GM23338 (cell line): ENCODE results near the gene CNTNAP5. TPM values are rescaled to one million over a fixed set of nuclear protein-coding genes. Genes with fewer than 3 reads are reported as not detected.

ENCODE experiments used
- ATAC-seq: fragments of 200-7000 bp; cut with Tn5 transposase; 3 replicates; pipeline ENCODE4 v1.9.1; 2020
- DNase-seq: peaks from one replicate; pipeline ENCODE4 v3.0.0-alpha.2; 2015; ENCODE audit warnings: low spot score
- H2AFZ ChIP-seq: fragments of 200-600 bp; sonication (generic); 2 replicates; pipeline ENCODE4 v1.8.0; 2016; ENCODE audit warnings: antibody characterized with exemption, mild to moderate bottlenecking, moderate library complexity
- H3F3A ChIP-seq: fragments of 200-600 bp; sonication (generic); replicated peaks from 2 replicates; pipeline ENCODE4 v1.8.0; 2017; ENCODE audit warnings: antibody characterized with exemption, mixed run types, low read depth
- H3K27ac ChIP-seq: fragments of 200-600 bp; sonication (generic); 2 replicates; pipeline ENCODE4 v1.6.1; 2016; ENCODE audit warnings: low read depth
- H3K27me3 ChIP-seq: fragments of 200-600 bp; sonication (generic); 2 replicates; pipeline ENCODE4 v1.8.0; 2016; ENCODE audit warnings: mild to moderate bottlenecking, mixed run types, moderate library complexity; ENCODE audit not compliant: insufficient read depth
- H3K36me3 ChIP-seq: fragments of 200-600 bp; sonication (generic); 2 replicates; pipeline ENCODE4 v1.8.0; 2016; ENCODE audit warnings: mild to moderate bottlenecking; ENCODE audit not compliant: insufficient read depth
- H3K4me1 ChIP-seq: fragments of 200-600 bp; sonication (generic); 2 replicates; pipeline ENCODE4 v1.8.0; 2016; ENCODE audit warnings: mild to moderate bottlenecking, moderate library complexity; ENCODE audit not compliant: insufficient read depth
- H3K4me2 ChIP-seq: fragments of 200-600 bp; sonication (generic); 2 replicates; pipeline ENCODE4 v1.7.1; 2017; ENCODE audit warnings: mixed run types
- H3K4me3 ChIP-seq: fragments of 200-600 bp; sonication (generic); 2 replicates; pipeline ENCODE4 v1.6.1; 2016; ENCODE audit warnings: mixed run types
- H3K79me2 ChIP-seq: fragments of 200-600 bp; sonication (generic); replicated peaks from 2 replicates; pipeline ENCODE4 v1.8.0; 2017; ENCODE audit warnings: mild to moderate bottlenecking; ENCODE audit not compliant: insufficient read depth
- H3K9me2 ChIP-seq: fragments of 200-600 bp; sonication (generic); 2 replicates; pipeline ENCODE4 v1.8.0; 2017; ENCODE audit not compliant: insufficient read depth
- H4K20me1 ChIP-seq: fragments of 200-600 bp; sonication (generic); replicated peaks from 2 replicates; pipeline ENCODE4 v1.8.0; 2017; ENCODE audit warnings: mild to moderate bottlenecking; ENCODE audit not compliant: insufficient read depth
- H3K27ac Mint-ChIP-seq: 2 replicates; pipeline ENCODE4 v1.8.0; 2020; ENCODE audit warnings: inconsistent platforms, mild to moderate bottlenecking, moderate library complexity, mixed read lengths
- H3K27me3 Mint-ChIP-seq: 3 replicates; pipeline ENCODE4 v1.8.0; 2022; ENCODE audit warnings: low read depth, mild to moderate bottlenecking, moderate library complexity, mixed read lengths, inconsistent platforms; ENCODE audit not compliant: insufficient read depth, poor library complexity
- H3K36me3 Mint-ChIP-seq: 3 replicates; pipeline ENCODE4 v1.8.0; 2021; ENCODE audit warnings: low read depth, mild to moderate bottlenecking, inconsistent platforms, moderate library complexity, mixed read lengths
- H3K4me1 Mint-ChIP-seq: 3 replicates; pipeline ENCODE4 v1.8.0; 2020; ENCODE audit warnings: mild to moderate bottlenecking, inconsistent platforms, mixed read lengths
- H3K4me3 Mint-ChIP-seq: 3 replicates; pipeline ENCODE4 v1.8.0; 2021; ENCODE audit warnings: moderate library complexity, mild to moderate bottlenecking, inconsistent platforms, mixed read lengths
- H3K9me3 Mint-ChIP-seq: 3 replicates; pipeline ENCODE4 v1.8.0; 2020; ENCODE audit warnings: moderate library complexity, mild to moderate bottlenecking, inconsistent platforms, mixed read lengths
- CREB1 ChIP-seq: fragments of 250-450 bp; sonication (Bioruptor Pico); IDR thresholded peaks from 2 replicates; pipeline ENCODE4 v1.5.0; 2020; ENCODE audit warnings: low read depth, mild to moderate bottlenecking, moderate library complexity
- EZH2 ChIP-seq: fragments of 200-600 bp; sonication (generic); IDR thresholded peaks from one replicate; pipeline ENCODE4 v1.8.0; 2017; ENCODE audit warnings: antibody characterized with exemption, mild to moderate bottlenecking, low read depth; ENCODE audit not compliant: unreplicated experiment
- EZH2phosphoT487 ChIP-seq: fragments of 200-600 bp; sonication (generic); IDR thresholded peaks from one replicate; pipeline ENCODE4 v1.8.1; 2018; ENCODE audit warnings: antibody characterized with exemption; ENCODE audit not compliant: unreplicated experiment
- NANOG ChIP-seq: IDR thresholded peaks from 2 replicates; pipeline ENCODE4 v1.6.1; 2016; ENCODE audit warnings: antibody characterized with exemption, borderline replicate concordance
- POLR2AphosphoS5 ChIP-seq: IDR thresholded peaks from 2 replicates; pipeline ENCODE4 v1.6.1; 2016; ENCODE audit warnings: antibody characterized with exemption, low read depth
- STAT1 ChIP-seq: IDR thresholded peaks from one replicate; pipeline ENCODE4 v1.6.1; 2016; ENCODE audit warnings: antibody characterized with exemption; ENCODE audit not compliant: unreplicated experiment
- ZNF114 ChIP-seq: fragments of 250-450 bp; sonication (Bioruptor Pico); IDR thresholded peaks from 2 replicates; pipeline ENCODE4 v1.5.0; 2020; ENCODE audit warnings: mild to moderate bottlenecking, moderate library complexity
- ZNF331 ChIP-seq: fragments of 250-450 bp; sonication (Bioruptor Pico); IDR thresholded peaks from 2 replicates; pipeline ENCODE4 v1.5.0; 2020; ENCODE audit warnings: low read depth, mild to moderate bottlenecking, moderate library complexity
- polyA plus RNA-seq: library from polyadenylated mRNA; unstranded; fragments of >200 nt; fragmentation: Nextera tagmentation; extraction: Ambion mirVana; gene quantifications from 2 replicates; pipeline ENCODE4 v1.2.1, GENCODE V29; 2016
- total RNA-seq: library from RNA; depleted of rRNA; stranded (reverse); fragments of >200 nt; shearing (Covaris generic); gene quantifications from 2 replicates; pipeline ENCODE4 v1.2.3, GENCODE V29; 2014
- TF ChIP-seq, protein P1 (sequence below): fragments of 250-450 bp; sonication (Bioruptor Pico); IDR thresholded peaks from 2 replicates; pipeline ENCODE4 v1.5.0; 2020; ENCODE audit warnings: mild to moderate bottlenecking, moderate library complexity
- TF ChIP-seq, protein P2 (sequence below), 2 experiments: fragments of 200-600 bp in 1 of 2; sonication (generic) in 1 of 2; conservative IDR thresholded peaks; 2 replicates each; pipeline versions ENCODE4 v1.5.1 to v1.6.1; 2016 to 2017; ENCODE audit warnings: antibody characterized with exemption in 2 of 2, low read depth in 2 of 2, mild to moderate bottlenecking in 2 of 2, moderate library complexity in 1 of 2
- TF ChIP-seq, protein P3 (sequence below): IDR thresholded peaks from one replicate; pipeline ENCODE4 v1.6.1; 2018; ENCODE audit warnings: antibody characterized with exemption; ENCODE audit not compliant: unreplicated experiment
- TF ChIP-seq, protein P4 (sequence below): IDR thresholded peaks from 2 replicates; pipeline ENCODE4 v1.6.1; 2016; ENCODE audit warnings: antibody characterized with exemption

The CNTNAP5 gene
- total and polyA plus RNA-seq, 2 experiments from 2014 or later = 0.49 to 0.50 TPM

DNA sequence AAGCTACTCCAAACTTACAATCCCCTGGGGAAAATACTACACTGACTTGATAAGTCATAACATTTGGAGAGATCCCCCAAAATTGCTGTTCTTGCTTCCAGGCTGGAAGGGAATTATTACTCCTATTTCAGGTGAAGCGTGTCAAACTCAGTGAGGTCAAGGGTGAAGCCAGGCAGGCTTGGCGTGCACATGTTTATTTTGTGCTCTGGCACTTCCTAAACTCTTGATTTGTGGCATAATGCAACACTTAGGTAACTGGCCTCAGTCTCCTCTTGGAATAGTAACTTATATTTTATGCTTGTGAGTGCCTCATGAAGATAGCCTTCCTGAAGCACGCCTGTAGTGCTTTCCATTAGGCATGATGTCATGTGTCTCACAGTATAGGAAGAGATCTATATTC, 751.2 kb downstream of the CNTNAP5 start (continued):
- TF ChIP-seq, protein P1, sequence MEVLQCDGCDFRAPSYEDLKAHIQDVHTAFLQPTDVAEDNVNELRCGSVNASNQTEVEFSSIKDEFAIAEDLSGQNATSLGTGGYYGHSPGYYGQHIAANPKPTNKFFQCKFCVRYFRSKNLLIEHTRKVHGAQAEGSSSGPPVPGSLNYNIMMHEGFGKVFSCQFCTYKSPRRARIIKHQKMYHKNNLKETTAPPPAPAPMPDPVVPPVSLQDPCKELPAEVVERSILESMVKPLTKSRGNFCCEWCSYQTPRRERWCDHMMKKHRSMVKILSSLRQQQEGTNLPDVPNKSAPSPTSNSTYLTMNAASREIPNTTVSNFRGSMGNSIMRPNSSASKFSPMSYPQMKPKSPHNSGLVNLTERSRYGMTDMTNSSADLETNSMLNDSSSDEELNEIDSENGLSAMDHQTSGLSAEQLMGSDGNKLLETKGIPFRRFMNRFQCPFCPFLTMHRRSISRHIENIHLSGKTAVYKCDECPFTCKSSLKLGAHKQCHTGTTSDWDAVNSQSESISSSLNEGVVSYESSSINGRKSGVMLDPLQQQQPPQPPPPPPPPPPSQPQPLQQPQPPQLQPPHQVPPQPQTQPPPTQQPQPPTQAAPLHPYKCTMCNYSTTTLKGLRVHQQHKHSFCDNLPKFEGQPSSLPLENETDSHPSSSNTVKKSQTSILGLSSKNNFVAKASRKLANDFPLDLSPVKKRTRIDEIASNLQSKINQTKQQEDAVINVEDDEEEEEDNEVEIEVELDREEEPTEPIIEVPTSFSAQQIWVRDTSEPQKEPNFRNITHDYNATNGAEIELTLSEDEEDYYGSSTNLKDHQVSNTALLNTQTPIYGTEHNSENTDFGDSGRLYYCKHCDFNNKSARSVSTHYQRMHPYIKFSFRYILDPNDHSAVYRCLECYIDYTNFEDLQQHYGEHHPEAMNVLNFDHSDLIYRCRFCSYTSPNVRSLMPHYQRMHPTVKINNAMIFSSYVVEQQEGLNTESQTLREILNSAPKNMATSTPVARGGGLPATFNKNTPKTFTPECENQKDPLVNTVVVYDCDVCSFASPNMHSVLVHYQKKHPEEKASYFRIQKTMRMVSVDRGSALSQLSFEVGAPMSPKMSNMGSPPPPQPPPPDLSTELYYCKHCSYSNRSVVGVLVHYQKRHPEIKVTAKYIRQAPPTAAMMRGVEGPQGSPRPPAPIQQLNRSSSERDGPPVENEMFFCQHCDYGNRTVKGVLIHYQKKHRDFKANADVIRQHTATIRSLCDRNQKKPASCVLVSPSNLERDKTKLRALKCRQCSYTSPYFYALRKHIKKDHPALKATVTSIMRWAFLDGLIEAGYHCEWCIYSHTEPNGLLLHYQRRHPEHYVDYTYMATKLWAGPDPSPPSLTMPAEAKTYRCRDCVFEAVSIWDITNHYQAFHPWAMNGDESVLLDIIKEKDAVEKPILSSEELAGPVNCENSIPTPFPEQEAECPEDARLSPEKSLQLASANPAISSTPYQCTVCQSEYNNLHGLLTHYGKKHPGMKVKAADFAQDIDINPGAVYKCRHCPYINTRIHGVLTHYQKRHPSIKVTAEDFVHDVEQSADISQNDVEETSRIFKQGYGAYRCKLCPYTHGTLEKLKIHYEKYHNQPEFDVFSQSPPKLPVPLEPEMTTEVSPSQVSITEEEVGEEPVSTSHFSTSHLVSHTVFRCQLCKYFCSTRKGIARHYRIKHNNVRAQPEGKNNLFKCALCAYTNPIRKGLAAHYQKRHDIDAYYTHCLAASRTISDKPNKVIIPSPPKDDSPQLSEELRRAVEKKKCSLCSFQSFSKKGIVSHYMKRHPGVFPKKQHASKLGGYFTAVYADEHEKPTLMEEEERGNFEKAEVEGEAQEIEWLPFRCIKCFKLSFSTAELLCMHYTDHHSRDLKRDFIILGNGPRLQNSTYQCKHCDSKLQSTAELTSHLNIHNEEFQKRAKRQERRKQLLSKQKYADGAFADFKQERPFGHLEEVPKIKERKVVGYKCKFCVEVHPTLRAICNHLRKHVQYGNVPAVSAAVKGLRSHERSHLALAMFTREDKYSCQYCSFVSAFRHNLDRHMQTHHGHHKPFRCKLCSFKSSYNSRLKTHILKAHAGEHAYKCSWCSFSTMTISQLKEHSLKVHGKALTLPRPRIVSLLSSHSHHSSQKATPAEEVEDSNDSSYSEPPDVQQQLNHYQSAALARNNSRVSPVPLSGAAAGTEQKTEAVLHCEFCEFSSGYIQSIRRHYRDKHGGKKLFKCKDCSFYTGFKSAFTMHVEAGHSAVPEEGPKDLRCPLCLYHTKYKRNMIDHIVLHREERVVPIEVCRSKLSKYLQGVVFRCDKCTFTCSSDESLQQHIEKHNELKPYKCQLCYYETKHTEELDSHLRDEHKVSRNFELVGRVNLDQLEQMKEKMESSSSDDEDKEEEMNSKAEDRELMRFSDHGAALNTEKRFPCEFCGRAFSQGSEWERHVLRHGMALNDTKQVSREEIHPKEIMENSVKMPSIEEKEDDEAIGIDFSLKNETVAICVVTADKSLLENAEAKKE (CRISPR knock-in tag) = no peak
- TF ChIP-seq EZH2phosphoT487 (no peak), ZNF114 (CRISPR knock-in tag) (no peak), EZH2 (no peak), STAT1 (no peak), NANOG (no peak), POLR2AphosphoS5 (no peak), ZNF331 (CRISPR knock-in tag) (no peak)

DNA sequence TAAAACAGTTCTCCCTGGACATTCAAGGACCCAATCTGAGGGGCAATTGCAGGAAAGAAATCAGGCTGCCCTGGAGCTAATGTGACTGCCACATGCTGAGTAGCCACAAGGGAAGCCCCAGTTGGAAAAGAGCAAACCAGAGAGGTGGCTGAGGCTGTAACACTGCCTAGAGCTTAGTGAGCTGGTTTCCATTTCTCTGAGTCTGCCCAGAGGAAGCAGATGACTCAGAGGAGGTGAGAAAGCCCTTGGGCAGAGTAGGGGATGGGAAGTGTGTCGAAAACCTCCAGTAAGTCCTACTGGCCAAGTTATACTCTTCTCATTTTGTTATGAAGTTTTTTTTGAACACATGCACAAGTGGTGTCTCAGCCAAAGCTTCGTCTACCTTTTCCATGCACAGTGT, 753.0 kb downstream of the CNTNAP5 start:
- H3K27me3 Mint-ChIP-seq = peaks cover 1% of the 10 kb centered on the region
- TF ChIP-seq, protein P2, sequence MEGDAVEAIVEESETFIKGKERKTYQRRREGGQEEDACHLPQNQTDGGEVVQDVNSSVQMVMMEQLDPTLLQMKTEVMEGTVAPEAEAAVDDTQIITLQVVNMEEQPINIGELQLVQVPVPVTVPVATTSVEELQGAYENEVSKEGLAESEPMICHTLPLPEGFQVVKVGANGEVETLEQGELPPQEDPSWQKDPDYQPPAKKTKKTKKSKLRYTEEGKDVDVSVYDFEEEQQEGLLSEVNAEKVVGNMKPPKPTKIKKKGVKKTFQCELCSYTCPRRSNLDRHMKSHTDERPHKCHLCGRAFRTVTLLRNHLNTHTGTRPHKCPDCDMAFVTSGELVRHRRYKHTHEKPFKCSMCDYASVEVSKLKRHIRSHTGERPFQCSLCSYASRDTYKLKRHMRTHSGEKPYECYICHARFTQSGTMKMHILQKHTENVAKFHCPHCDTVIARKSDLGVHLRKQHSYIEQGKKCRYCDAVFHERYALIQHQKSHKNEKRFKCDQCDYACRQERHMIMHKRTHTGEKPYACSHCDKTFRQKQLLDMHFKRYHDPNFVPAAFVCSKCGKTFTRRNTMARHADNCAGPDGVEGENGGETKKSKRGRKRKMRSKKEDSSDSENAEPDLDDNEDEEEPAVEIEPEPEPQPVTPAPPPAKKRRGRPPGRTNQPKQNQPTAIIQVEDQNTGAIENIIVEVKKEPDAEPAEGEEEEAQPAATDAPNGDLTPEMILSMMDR (conservative IDR thresholded peaks at IDR 0.05; ENCODE audit: low read depth in 2 of 2) = no peak
- TF ChIP-seq ZNF331 (CRISPR knock-in tag) (no peak), CREB1 (CRISPR knock-in tag) (no peak), EZH2phosphoT487 (no peak), NANOG (no peak), STAT1 (no peak), EZH2 (no peak)
- TF ChIP-seq, protein P3, sequence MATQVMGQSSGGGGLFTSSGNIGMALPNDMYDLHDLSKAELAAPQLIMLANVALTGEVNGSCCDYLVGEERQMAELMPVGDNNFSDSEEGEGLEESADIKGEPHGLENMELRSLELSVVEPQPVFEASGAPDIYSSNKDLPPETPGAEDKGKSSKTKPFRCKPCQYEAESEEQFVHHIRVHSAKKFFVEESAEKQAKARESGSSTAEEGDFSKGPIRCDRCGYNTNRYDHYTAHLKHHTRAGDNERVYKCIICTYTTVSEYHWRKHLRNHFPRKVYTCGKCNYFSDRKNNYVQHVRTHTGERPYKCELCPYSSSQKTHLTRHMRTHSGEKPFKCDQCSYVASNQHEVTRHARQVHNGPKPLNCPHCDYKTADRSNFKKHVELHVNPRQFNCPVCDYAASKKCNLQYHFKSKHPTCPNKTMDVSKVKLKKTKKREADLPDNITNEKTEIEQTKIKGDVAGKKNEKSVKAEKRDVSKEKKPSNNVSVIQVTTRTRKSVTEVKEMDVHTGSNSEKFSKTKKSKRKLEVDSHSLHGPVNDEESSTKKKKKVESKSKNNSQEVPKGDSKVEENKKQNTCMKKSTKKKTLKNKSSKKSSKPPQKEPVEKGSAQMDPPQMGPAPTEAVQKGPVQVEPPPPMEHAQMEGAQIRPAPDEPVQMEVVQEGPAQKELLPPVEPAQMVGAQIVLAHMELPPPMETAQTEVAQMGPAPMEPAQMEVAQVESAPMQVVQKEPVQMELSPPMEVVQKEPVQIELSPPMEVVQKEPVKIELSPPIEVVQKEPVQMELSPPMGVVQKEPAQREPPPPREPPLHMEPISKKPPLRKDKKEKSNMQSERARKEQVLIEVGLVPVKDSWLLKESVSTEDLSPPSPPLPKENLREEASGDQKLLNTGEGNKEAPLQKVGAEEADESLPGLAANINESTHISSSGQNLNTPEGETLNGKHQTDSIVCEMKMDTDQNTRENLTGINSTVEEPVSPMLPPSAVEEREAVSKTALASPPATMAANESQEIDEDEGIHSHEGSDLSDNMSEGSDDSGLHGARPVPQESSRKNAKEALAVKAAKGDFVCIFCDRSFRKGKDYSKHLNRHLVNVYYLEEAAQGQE = no peak
- TF ChIP-seq, protein P4, sequence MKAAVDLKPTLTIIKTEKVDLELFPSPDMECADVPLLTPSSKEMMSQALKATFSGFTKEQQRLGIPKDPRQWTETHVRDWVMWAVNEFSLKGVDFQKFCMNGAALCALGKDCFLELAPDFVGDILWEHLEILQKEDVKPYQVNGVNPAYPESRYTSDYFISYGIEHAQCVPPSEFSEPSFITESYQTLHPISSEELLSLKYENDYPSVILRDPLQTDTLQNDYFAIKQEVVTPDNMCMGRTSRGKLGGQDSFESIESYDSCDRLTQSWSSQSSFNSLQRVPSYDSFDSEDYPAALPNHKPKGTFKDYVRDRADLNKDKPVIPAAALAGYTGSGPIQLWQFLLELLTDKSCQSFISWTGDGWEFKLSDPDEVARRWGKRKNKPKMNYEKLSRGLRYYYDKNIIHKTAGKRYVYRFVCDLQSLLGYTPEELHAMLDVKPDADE = no peak
- no peak overlapping the region for H2AFZ ChIP-seq
- no peaks in the 10 kb centered on the region for H3K36me3 ChIP-seq
- no peaks in the 10 kb centered on the region for H3K4me1 Mint-ChIP-seq
- H3K9me2 ChIP-seq = peaks cover 10% of the 10 kb centered on the region; the same call in 1 of the 2 replicates
- H3F3A ChIP-seq = no peaks in the 10 kb centered on the region
- DNase-seq = no peak
- H3K4me3 ChIP-seq = no peak overlapping the region
- H3K79me2 ChIP-seq = no peaks in the 10 kb centered on the region
- no peak for ATAC-seq
- no peaks in the 10 kb centered on the region for H3K9me3 Mint-ChIP-seq
- no peak overlapping the region for H3K4me3 Mint-ChIP-seq
- no peak overlapping the region for H3K27ac Mint-ChIP-seq
- H3K27ac ChIP-seq = no peak overlapping the region
- H3K27me3 ChIP-seq = no peaks in the 10 kb centered on the region
- H3K36me3 Mint-ChIP-seq = no peaks in the 10 kb centered on the region
- no peaks in the 10 kb centered on the region for H3K4me1 ChIP-seq
- no peaks in the 10 kb centered on the region for H4K20me1 ChIP-seq
- H3K4me2 ChIP-seq = no peak overlapping the region
